SH-SY5Y (cell line): ENCODE results near the gene LMF1.

Experiments used
- GATA2 ChIP-seq: IDR thresholded peaks from 2 replicates; pipeline ENCODE4 v1.6.1; 2011; ENCODE audit warnings: mild to moderate bottlenecking, low read depth, low read length
- GATA3 ChIP-seq: IDR thresholded peaks from 2 replicates; pipeline ENCODE4 v1.6.1; 2011; ENCODE audit warnings: low read depth, mild to moderate bottlenecking, low read length, moderate library complexity

DNA sequence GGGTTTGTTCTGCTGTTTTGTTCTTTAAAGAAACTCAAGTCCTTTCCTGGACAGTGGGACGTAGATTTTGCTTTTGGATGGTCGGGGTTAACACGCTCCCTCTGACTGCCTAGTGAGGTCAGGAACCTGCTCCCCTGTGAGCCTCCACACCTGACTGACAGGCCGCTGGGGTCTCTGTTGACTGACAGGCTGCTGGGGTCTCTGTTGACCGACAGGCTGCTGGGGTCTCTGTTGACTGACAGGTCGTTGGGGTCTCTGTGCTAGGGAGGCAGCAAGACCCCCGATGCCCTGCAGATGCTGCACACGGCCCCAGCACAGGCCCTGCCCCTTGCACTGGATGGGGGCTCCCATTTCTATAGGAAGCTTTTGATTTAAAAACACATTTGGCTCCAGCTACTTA lies 33.5 kb downstream of the LMF1 start:
- TF ChIP-seq GATA3 (no peak), GATA2 (no peak)
